MV-4-11 (cell line): ENCODE results near the gene TIMMDC1.
"Not testable (repeated sequence)": the region's sequence is repeated elsewhere in the genome, so short reads cannot be mapped to it uniquely, and the experiment has no call there.

ENCODE experiments used
- DNase-seq: peaks from one replicate; lab custom pipeline; 2025; lab: John Stamatoyannopoulos, UW

The TIMMDC1 gene

GRCh38 chr3:119557192-119557876 lies 59.0 kb downstream of the TIMMDC1 start:
- DNase-seq, result no peak

- no peak for DNase-seq
Measured at GRCh38 chr3:119557877-119558269, 59.5 kb downstream of the TIMMDC1 start.

- no peak for DNase-seq
Measured at GRCh38 chr3:119558626-119559317, 60.4 kb downstream of the TIMMDC1 start.

GRCh38 chr3:119559441-119559963 lies 61.2 kb downstream of the TIMMDC1 start, which contains the start of gene CD80:
CD80 (minus strand) TSS chr3:119559614; CDS start chr3:119557728, 1,886 bp downstream.
- DNase-seq, result peak; percentile 82

- DNase-seq, result no peak
Measured at GRCh38 chr3:119560160-119560559, 61.8 kb downstream of the TIMMDC1 start.

GRCh38 chr3:119562307-119562961 lies 64.1 kb downstream of the TIMMDC1 start:
- DNase-seq, result peak; percentile 70

GRCh38 chr3:119563334-119563733 lies 65.0 kb downstream of the TIMMDC1 start:
- DNase-seq, result not testable (repeated sequence)

GRCh38 chr3:119569156-119569555 lies 70.8 kb downstream of the TIMMDC1 start:
- no peak for DNase-seq

GRCh38 chr3:119570229-119570628 lies 71.9 kb downstream of the TIMMDC1 start:
- DNase-seq, result peak; percentile 96

GRCh38 chr3:119571230-119571629 lies 72.9 kb downstream of the TIMMDC1 start:
- DNase-seq, result no peak

- no peak for DNase-seq
Measured at GRCh38 chr3:119571688-119572087, 73.3 kb downstream of the TIMMDC1 start.
